Ovary (tissue), 3 donors: ENCODE results near the gene YIPF4.

ENCODE experiments used
- CTCF ChIP-seq, 3 donors: fragments of 450-650 bp in 2 of 3; fragments of 200-600 bp in 1 of 3; IDR thresholded peaks; one replicate each; pipeline versions ENCODE4 v1.5.1 to v1.8.0; 2016 to 2022; ENCODE audit warnings: antibody characterized with exemption in 3 of 3, mild to moderate bottlenecking in 1 of 3
- EP300 ChIP-seq: sonication (generic); formaldehyde crosslinking; IDR thresholded peaks from one replicate; pipeline ENCODE4 v1.6.1; 2017; ENCODE audit warnings: antibody characterized with exemption
- POLR2A ChIP-seq: fragments of 450-650 bp; IDR thresholded peaks from one replicate; pipeline ENCODE4 v1.6.1; 2017; ENCODE audit warnings: antibody characterized with exemption, mild to moderate bottlenecking, moderate library complexity
- donor health status: DM: no; HTN: no; CAD: no.

- TF ChIP-seq CTCF (IDR thresholded peaks at IDR 0.05) (no peak), POLR2A (no peak), EP300 (no peak)
Observed at GRCh38 chr2:32246911-32247310, 30.8 kb upstream of the YIPF4 start.
